ENCODE measurements around the gene ZNF70. TPM values are rescaled to one million over a fixed set of nuclear protein-coding genes. Genes with fewer than 3 reads are reported as not detected.

ZNF70 gene
- total RNA-seq, 1 experiment from 2014 or later = 9.7 TPM

GRCh38 chr22:23722160-23722559 lies 28.8 kb downstream of the ZNF70 start:
- Histone ChIP-seq H3K4me1 (ENCODE audit: insufficient read depth, low read length, poor library complexity, severe bottlenecking) (peaks cover 4% of the 10 kb centered on the region), H3K27me3 (replicated peaks; ENCODE audit: insufficient read depth, low read depth, low read length, poor library complexity) (no peaks in the 10 kb centered on the region), H3K4me3 (ENCODE audit: low read depth, low read length, poor library complexity, severe bottlenecking) (no peak overlapping the region), H3K9me3 (ENCODE audit: low read depth, low read length, poor library complexity, severe bottlenecking) (no peaks in the 10 kb centered on the region), H3K36me3 (ENCODE audit: insufficient read depth, low read length, poor library complexity, severe bottlenecking) (no peaks in the 10 kb centered on the region), H3K27ac (ENCODE audit: low read depth, low read length, poor library complexity, severe bottlenecking) (no peak overlapping the region)
- ChIA-PET CTCF (no interaction called here), POLR2A (ENCODE audit: low non-redundant PET) (no interaction called here)
- no peak for DNase-seq (ENCODE audit: low spot score)
- BruUV-seq (replicated peaks) = no TSS peak
- TF ChIP-seq EZH2 (IDR thresholded peaks at IDR 0.05; ENCODE audit: borderline replicate concordance, low read depth, low read length, poor library complexity, severe bottlenecking) (no peak), CTCF (conservative IDR thresholded peaks at IDR 0.05; ENCODE audit: low read depth, low read length) (no peak)
- intact Hi-C loops (cut with micrococcal nuclease; ENCODE audit: unreplicated experiment) = no loop called here

DNA sequence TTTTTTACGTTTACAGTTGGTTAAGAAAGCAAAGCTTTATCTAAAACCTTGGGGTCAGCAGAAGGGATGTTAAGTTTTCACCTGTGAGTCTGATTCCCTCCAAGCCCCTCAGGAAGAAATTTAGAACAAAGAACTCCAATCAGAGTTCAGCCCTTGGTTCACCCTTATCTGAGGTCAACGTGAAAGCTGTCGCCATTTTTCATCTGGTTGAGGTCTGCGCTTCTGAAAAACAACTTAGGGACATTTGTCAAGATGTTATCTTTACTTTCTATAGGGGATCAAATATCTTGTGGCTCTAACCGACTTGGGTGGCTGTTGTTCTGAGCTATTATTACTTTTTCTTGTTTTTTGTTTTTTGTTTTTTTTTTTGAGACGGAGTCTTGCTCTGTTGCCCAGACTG lies 30.1 kb downstream of the ZNF70 start:
- no peak overlapping the region for H3K4me3 ChIP-seq (ENCODE audit: low read depth, low read length, poor library complexity, severe bottlenecking)
- no peaks in the 10 kb centered on the region for H3K27me3 ChIP-seq (replicated peaks; ENCODE audit: insufficient read depth, low read depth, low read length, poor library complexity)
- H3K27ac ChIP-seq (ENCODE audit: low read depth, low read length, poor library complexity, severe bottlenecking) = no peak overlapping the region
- H3K36me3 ChIP-seq (ENCODE audit: insufficient read depth, low read length, poor library complexity, severe bottlenecking) = no peaks in the 10 kb centered on the region
- intact Hi-C loops (cut with micrococcal nuclease; ENCODE audit: unreplicated experiment) = no loop called here
- BruUV-seq (replicated peaks) = no TSS peak
- POLR2A ChIA-PET (ENCODE audit: low non-redundant PET) = no interaction called here
- CTCF ChIA-PET = no interaction called here
- no peaks in the 10 kb centered on the region for H3K9me3 ChIP-seq (ENCODE audit: low read depth, low read length, poor library complexity, severe bottlenecking)
- H3K4me1 ChIP-seq (ENCODE audit: insufficient read depth, low read length, poor library complexity, severe bottlenecking) = peaks cover 4% of the 10 kb centered on the region
- TF ChIP-seq CTCF (conservative IDR thresholded peaks at IDR 0.05; ENCODE audit: low read depth, low read length) (no peak), EZH2 (IDR thresholded peaks at IDR 0.05; ENCODE audit: borderline replicate concordance, low read depth, low read length, poor library complexity, severe bottlenecking) (no peak)
- no peak for DNase-seq (ENCODE audit: low spot score)

- H3K27ac ChIP-seq (ENCODE audit: low read depth, low read length, poor library complexity, severe bottlenecking) = no peak overlapping the region
- intact Hi-C loops (cut with micrococcal nuclease; ENCODE audit: unreplicated experiment) = no loop called here
- no peaks in the 10 kb centered on the region for H3K27me3 ChIP-seq (replicated peaks; ENCODE audit: insufficient read depth, low read depth, low read length, poor library complexity)
- POLR2A ChIA-PET (ENCODE audit: low non-redundant PET) = no interaction called here
- peaks cover 4% of the 10 kb centered on the region for H3K4me1 ChIP-seq (ENCODE audit: insufficient read depth, low read length, poor library complexity, severe bottlenecking)
- no peak overlapping the region for H3K4me3 ChIP-seq (ENCODE audit: low read depth, low read length, poor library complexity, severe bottlenecking)
- no peaks in the 10 kb centered on the region for H3K9me3 ChIP-seq (ENCODE audit: low read depth, low read length, poor library complexity, severe bottlenecking)
- TF ChIP-seq EZH2 (IDR thresholded peaks at IDR 0.05; ENCODE audit: borderline replicate concordance, low read depth, low read length, poor library complexity, severe bottlenecking) (no peak), CTCF (conservative IDR thresholded peaks at IDR 0.05; ENCODE audit: low read depth, low read length) (no peak)
- CTCF ChIA-PET = interaction anchor here (0.7 kb wide), 1 partner anchor 354 kb away, joined by 5 read pairs; no protein-coding TSS in a partner anchor
- H3K36me3 ChIP-seq (ENCODE audit: insufficient read depth, low read length, poor library complexity, severe bottlenecking) = peaks cover 4% of the 10 kb centered on the region
- DNase-seq (ENCODE audit: low spot score) = no peak
- BruUV-seq (replicated peaks) = no TSS peak
These were observed 32.3 kb downstream of the ZNF70 start for GRCh38 chr22:23718371-23719165.

Data from A673 (cell line).